ENCODE data around the gene PEX14. TPM values are rescaled to one million over a fixed set of nuclear protein-coding genes. Genes with fewer than 3 reads are reported as not detected.

Gene PEX14
- total RNA-seq, 1 donor from 2014 or later, result 10.6 TPM

DNA sequence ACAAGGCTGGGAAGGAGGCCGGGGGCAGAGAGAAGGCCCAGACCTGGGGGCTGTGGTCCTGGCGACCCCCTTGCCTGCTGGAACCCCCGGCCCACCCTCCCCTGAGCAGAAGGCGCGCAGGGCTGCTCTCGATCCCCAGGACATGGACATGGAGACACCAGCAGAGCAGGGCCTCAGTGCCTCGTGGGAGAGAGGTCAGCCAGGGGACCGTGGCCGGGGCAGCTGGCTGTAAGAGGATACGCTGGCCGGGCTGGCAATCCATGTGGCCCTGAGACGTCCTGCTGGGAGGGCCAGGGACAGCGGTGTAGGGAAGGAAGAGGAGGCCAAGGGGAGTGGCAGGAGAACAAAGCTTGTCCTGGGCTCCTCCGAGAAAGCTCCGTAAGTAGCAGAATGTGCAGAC, 189.5 kb downstream of the PEX14 start:
- intact Hi-C loops (cut with DNase I), result loop anchor here (2.0 kb wide), 1 partner anchor 27 kb away; no protein-coding TSS in a partner anchor
- TF ChIP-seq CTCF (IDR thresholded peaks at IDR 0.05), result no peak
- Histone ChIP-seq H3K9me3 (no peaks in the 10 kb centered on the region), H3K36me3 (peaks cover 16 to 22% of the 10 kb centered on the region in 2 donors), H3K4me1 (peaks cover 8 to 44% of the 10 kb centered on the region in 2 donors), H3K27me3 (no peaks in the 10 kb centered on the region), H3K27ac (peak overlapping the region; percentile 74 to 90), H3K4me3 (peak overlapping the region in 1 of 2 donors; percentile 44)
- DNase-seq (ENCODE audit: low spot score in 2 of 2), result no peak

GRCh38 chr1:10665226-10665625, 190.5 kb downstream of the PEX14 start:
- peaks cover 8 to 44% of the 10 kb centered on the region in 2 donors for H3K4me1 ChIP-seq
- no peak for TF ChIP-seq CTCF (IDR thresholded peaks at IDR 0.05)
- no peak overlapping the region for H3K4me3 ChIP-seq
- H3K9me3 ChIP-seq, result no peaks in the 10 kb centered on the region
- no peaks in the 10 kb centered on the region for H3K27me3 ChIP-seq
- intact Hi-C loops (cut with DNase I), result loop anchor here (2.0 kb wide), 1 partner anchor 28 kb away; no protein-coding TSS in a partner anchor
- DNase-seq (ENCODE audit: low spot score in 2 of 2), result no peak
- peaks cover 6 to 13% of the 10 kb centered on the region in 2 donors for H3K36me3 ChIP-seq
- H3K27ac ChIP-seq, result peak overlapping the region in 1 of 2 donors; percentile 90

GRCh38 chr1:10665930-10666850, 191.4 kb downstream of the PEX14 start:
- Histone ChIP-seq H3K36me3 (peaks cover 3 to 11% of the 10 kb centered on the region in 2 donors), H3K9me3 (no peaks in the 10 kb centered on the region), H3K27ac (peak overlapping the region; percentile 90), H3K27me3 (no peaks in the 10 kb centered on the region), H3K4me1 (peaks cover 8 to 44% of the 10 kb centered on the region in 2 donors), H3K4me3 (no peak overlapping the region)
- intact Hi-C loops (cut with DNase I), result loop anchor here (1.0 to 2.0 kb wide), 2 partner anchors 22 to 29 kb away; no protein-coding TSS in a partner anchor
- TF ChIP-seq CTCF (IDR thresholded peaks at IDR 0.05), result no peak
- peak; percentile 70 to 94 for DNase-seq (ENCODE audit: low spot score in 2 of 2)

DNA sequence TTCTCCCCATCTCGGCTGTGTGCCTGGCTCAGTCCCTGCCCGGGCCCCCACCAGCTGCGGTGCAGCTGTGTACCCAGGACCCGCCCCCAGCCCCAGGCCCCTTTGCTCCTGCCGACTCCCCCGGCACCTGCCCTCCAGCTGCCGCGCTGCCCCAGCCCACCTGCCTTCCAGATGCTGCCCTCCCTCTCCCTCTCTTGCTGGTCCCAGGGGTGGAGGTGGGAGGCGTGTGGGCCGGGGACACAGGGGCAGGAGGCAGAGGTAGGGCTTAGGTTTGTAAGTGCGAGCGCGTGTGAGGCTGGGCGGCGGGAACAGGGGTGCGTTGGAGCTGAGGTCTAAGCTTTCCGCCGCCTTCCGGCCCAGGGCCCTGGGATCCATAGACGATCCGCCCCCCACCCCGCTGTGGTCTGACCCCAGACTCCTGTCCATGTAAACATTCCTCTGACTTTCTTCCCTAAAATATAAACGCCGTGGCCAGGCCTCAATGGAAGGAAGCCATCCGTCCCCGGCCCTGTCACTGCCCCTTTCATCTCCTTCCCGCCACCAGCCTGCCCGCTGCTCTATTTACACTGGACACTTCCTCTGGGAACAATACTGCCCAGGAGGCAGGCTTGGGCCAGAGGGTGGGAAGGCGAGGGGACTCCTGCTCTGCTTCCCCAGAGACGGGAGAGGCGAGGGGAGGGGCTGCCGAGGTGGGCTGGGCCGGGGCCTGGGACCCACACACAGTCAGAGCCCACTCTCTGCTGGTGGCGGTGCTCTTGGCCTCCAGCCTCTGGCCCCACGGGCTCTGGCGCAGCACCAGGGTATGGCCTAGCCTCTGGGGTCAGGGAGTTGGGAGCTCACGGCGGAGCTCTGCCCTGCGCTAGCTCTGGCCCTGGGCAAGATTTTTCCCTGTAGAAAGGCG, 193.4 kb downstream of the PEX14 start:
- no peak for DNase-seq (ENCODE audit: low spot score in 2 of 2)
- H3K36me3 ChIP-seq, result peaks cover 3 to 11% of the 10 kb centered on the region in 2 donors
- peaks cover 4 to 40% of the 10 kb centered on the region in 2 donors for H3K4me1 ChIP-seq
- no peak overlapping the region for H3K4me3 ChIP-seq
- TF ChIP-seq CTCF (IDR thresholded peaks at IDR 0.05), result no peak
- no peaks in the 10 kb centered on the region for H3K27me3 ChIP-seq
- peak overlapping the region; percentile 90 for H3K27ac ChIP-seq
- intact Hi-C loops (cut with DNase I), result loop anchor here (2.0 kb wide), 1 partner anchor 25 kb away; no protein-coding TSS in a partner anchor
- H3K9me3 ChIP-seq, result no peaks in the 10 kb centered on the region

DNA sequence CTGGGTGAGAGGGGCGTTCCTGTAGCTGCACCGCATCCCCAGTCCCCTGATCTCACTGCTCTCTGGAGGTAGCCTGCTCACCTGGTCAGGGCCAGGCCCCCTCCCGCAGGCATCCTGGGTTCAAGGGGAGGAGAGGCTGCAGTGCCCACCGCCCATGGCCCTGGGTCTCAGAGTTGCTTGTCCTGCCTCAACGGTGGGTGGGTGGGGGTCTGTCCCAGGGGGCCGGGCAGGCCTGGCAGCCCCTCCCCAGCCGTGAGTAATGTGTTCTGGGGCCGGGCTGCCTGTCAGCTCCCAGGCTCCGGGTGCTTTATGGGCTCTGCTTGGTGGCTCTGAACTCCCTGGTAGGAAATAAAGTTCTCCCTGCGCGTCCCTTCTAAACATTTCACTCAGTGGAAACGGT, 194.8 kb downstream of the PEX14 start:
- Histone ChIP-seq H3K27me3 (no peaks in the 10 kb centered on the region), H3K4me1 (peaks cover 0 to 32% of the 10 kb centered on the region in 2 donors), H3K36me3 (peaks cover 3 to 7% of the 10 kb centered on the region in 2 donors), H3K9me3 (no peaks in the 10 kb centered on the region), H3K27ac (peak overlapping the region in 1 of 2 donors; percentile 90), H3K4me3 (no peak overlapping the region)
- no peak for DNase-seq (ENCODE audit: low spot score in 2 of 2)
- intact Hi-C loops (cut with DNase I), result loop anchor here (2.0 kb wide), 1 partner anchor 23 kb away; no protein-coding TSS in a partner anchor
- no peak for TF ChIP-seq CTCF (IDR thresholded peaks at IDR 0.05)
